ENCODE measurements around the gene MPZ. TPM values are rescaled to one million over a fixed set of nuclear protein-coding genes. Genes with fewer than 3 reads are reported as not detected.
A peak's percentile ranks its signal among the peaks of the same experiment; 100 is the strongest.

The MPZ gene
- total RNA-seq, 1 donor from 2014 or later: 1.7 TPM

GRCh38 chr1:161304927-161305866 is 4.6 kb downstream of the MPZ start:
- DNase-seq (ENCODE audit: low read depth): no peak

- no peak for DNase-seq (ENCODE audit: low read depth)
Observed at GRCh38 chr1:161300478-161300877, 9.3 kb downstream of the MPZ start.

- no peak for DNase-seq (ENCODE audit: low read depth)
Observed at GRCh38 chr1:161299347-161299746, 10.4 kb downstream of the MPZ start.

DNA sequence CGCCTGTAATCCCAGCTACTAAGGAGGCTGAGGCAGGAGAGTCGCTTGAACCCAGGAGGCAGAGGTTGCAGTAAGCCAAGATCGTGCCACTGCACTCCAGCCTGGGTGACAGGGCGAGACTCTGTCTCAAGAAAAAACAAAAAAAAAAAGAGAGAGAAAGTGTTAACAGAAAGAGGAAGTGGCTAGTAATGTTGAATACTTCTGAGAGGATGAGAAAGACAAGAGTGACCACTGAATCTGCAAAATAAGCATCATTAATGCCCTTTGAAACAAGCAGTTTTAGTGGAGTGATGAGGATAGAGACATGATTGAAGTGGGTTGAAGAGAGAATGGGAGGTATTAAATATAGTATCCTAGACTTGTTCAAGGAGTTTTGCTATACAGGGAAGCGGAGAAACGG is 11.7 kb downstream of the MPZ start:
- no peak for DNase-seq (ENCODE audit: low read depth)

DNA sequence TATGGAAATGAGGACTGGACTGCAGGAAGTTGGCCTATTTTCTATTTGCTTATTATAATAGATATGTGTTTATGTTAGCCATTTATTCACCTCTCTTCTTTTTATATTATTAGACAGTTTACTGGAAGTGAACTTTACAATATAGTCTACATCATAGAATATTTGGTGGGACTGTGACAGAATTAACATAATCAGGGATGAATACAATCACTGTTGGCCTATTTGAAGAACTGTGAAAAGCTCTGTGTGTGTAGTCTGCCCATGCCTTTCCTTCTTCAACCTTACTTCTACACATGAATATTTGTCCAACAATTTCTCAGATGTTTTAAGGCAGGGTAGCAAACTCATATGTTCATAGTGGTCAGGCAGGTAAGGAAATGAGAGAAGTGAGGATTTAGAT is 12.4 kb downstream of the MPZ start:
- no peak for DNase-seq (ENCODE audit: low read depth)

GRCh38 chr1:161290779-161291178 is 19.0 kb downstream of the MPZ start:
- no peak for DNase-seq (ENCODE audit: low read depth)

DNA sequence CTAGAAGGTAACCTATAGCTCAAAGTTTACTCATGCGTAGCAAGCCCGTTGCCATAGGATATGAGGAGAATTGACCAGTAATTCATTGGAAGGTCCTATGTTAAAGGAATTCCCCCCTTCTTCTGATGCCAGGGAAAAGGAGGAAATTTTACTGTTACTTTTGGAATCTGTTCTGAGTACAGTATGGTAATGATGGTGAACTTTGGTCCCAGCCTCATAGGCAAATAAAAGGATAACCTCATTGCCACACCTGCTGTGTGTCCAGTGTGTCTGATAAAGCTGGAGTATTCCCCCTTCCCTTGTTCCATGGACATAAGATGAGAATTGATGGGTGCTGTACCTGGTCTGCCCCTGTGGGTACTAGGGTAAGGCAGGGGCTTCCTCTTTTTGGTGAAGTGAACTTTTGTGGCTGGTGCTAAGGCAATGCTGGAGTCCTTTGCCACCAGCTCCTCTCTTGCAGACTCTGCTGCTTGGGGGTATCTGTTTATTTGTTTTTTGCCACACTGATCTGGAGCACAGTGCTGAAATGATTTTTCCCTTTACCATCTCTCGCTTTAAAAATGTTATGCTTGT is 22.2 kb downstream of the MPZ start:
- no peak for DNase-seq (ENCODE audit: low read depth)

- no peak for DNase-seq (ENCODE audit: low read depth)
Observed at GRCh38 chr1:161285521-161285920, 24.2 kb downstream of the MPZ start.

DNA sequence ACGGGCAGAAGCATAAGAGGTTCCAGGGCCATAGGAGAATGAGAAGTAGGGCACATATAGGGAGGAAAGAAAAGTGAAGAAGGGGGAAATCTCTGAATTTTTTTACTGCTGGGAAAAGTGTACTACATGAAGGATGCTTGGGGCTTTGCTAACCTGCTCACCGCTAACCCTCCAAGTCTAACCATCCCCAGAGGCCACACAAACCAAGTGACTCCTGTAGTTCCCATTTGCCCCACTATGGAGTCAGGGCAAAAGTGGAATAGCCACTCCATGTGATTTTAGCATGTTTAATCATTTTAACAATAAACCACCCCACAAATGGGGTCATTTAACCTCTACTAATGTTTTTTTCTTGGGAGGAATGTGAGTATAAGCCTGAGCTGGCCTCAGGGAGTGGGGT is 24.7 kb downstream of the MPZ start:
- no peak for DNase-seq (ENCODE audit: low read depth)

DNA sequence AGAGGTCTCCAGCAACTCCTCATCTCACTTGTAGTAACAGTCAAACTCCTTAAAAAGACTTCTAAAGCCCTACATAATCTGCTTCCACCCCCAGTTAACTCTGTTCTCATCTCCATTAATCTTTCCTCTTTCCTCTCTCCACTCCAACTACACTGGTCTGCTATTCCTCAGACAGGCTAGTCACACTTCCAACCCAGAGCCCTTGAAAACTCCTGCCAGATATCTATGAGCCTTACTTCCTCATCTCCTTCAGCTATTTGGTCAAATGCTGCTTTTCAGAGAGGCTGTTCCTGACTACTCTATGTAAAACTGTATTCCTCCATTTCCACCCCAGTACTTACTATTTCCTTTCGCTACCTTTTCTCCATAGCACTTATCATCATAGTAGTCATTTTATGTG is 26.8 kb downstream of the MPZ start:
- DNase-seq (ENCODE audit: low read depth): no peak

DNA sequence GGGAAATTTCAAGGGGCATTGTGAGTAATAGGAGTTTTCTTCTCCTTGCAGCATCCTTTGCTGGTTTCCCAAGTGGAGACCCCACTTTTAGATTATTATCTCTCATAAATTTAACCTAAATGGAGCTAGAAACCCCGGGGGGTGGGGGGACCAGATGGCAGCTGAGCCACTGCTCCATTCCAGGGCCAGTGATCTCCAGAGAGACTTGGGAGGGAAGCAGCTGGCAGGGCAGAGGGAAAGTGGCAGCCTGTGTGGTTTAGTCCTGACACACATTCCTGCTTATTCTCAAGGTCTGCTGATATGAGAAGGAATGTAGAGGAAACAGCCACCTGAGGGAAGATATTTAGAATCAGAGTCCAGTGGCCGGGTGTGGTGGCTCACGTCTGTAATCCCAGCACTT is 34.9 kb downstream of the MPZ start:
- peak; percentile 63 for DNase-seq (ENCODE audit: low read depth)

DNA sequence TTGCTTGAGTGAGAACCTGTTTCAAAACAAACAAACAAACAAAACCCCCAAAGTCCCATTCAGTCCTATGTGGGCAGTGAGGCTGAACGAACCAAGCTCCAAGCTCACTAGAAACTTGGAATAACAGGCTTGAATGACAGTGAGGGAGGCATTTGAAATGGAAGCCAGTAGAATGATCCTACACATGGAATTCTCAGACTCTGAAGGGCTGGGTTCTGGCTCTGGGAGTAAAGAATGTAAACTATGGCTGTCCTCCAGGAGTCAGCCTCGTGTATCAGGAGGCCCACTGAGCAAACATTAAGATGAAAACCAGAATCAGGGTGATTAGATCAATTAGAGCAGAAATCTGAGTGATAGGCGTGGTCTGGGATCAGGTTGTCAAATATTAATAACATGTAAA is 36.4 kb downstream of the MPZ start:
- DNase-seq (ENCODE audit: low read depth): no peak

- DNase-seq (ENCODE audit: low read depth): no peak
Observed at GRCh38 chr1:161267321-161267720, 42.4 kb downstream of the MPZ start.

GRCh38 chr1:161266836-161267235 is 42.9 kb downstream of the MPZ start:
- no peak for DNase-seq (ENCODE audit: low read depth)

DNA sequence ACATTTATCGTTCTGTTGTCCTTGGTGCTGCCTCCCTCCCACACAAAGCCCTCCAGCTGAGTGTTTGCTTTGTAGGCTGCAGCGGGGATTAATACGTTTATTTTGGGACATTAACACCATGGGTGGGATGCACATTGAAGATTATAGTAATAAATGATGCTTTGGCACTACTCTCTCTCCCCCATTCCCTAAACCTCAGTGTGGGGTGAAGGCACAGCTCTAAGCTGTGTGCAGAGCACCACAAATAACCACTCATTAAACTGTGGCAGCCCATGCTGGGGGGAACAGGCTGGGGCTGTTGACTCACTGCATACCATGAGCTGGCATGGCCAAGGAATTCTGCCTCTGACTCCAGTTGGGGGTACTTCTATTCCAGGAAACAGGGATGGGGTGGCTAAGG is 43.6 kb downstream of the MPZ start:
- peak; percentile 62 for DNase-seq (ENCODE audit: low read depth)

- DNase-seq (ENCODE audit: low read depth): no peak
Observed at GRCh38 chr1:161265305-161265704, 44.5 kb downstream of the MPZ start.

- DNase-seq (ENCODE audit: low read depth): no peak
Observed at GRCh38 chr1:161261261-161262235, 48.2 kb downstream of the MPZ start.

DNA sequence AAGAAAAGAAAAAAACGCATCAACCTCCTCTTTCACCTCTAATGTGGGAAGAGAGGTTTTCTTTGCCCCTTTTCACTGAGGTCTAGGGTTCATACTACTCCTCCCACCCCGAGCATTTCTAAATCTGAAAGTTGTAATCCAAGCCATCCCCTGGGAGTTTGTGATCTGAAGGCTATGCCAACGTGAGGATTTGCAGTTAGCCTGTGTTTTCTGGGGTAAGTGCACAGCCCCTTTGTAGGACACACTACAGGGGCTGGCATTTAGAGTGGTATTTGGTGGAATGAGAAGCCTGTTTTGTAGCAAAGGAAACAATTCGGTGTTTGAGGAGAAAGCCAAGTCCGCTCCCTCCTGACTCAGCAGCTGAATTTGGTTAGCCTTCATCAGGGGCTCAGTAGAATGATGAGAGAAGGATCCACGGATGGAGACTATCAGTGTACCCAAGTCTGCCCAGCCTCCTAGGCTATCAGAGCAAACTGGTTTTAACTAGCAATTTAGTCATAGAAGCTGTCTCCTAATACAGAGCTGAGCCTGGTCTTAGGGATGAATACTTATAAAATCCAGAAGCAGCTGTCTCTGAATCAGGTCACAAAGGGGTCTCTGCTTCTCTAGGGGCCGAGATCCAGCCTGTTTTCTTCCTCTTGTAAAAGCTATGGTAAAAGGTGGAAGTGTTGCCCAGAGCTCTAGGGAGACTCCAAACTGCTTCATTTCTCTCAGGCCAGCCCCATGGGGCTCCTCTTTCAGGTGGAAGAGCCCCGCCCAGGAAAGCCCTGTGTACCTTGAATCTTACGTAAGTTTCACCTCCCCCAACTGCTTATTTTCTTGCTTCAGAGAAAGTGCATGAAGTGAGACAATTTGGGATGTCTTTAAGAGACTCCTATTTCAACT is 49.1 kb downstream of the MPZ start:
- peak; percentile 44 for DNase-seq (ENCODE audit: low read depth)

DNA sequence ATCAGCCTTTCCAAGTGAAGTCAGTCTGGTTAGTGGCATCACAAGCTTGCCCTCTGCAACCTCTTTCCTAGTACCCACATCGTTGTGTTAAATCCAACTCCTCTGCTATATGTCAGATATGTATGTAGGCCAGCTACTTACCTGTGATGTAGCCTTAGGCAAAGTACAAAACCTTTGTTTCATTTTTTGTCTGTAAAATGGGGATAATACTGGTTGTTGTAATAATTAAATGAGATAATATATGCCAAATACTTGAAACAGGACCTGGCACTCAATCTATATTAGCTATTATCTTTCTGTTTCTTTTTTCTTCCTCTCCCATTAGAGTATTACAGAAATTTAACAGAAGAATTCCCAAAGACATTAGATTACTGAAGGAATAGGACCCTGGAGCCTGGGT is 50.0 kb downstream of the MPZ start:
- no peak for DNase-seq (ENCODE audit: low read depth)

DNA sequence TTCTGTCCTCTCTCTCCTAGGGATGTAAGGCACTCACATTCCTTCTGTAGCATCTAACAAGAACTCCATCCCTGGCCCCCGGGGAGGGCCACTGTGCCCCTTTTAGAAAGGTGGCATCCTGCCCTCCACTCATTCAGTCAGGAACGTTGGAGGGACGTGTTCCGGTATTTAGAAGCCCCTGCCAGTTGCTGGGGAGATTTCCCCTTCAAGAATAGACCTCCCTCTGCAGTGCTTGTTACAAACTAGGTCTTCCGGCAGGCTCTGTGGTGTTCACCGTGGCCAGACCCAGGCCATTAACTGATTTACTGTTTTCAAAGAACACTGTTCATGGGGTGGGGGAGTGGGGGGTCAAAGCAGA is 50.4 kb downstream of the MPZ start:
- DNase-seq (ENCODE audit: low read depth): no peak
